ENCODE data around the gene LHX5. TPM values are rescaled to one million over a fixed set of nuclear protein-coding genes. Genes with fewer than 3 reads are reported as not detected.

LHX5 gene
- polyA plus RNA-seq, 2 donors = not detected

DNA sequence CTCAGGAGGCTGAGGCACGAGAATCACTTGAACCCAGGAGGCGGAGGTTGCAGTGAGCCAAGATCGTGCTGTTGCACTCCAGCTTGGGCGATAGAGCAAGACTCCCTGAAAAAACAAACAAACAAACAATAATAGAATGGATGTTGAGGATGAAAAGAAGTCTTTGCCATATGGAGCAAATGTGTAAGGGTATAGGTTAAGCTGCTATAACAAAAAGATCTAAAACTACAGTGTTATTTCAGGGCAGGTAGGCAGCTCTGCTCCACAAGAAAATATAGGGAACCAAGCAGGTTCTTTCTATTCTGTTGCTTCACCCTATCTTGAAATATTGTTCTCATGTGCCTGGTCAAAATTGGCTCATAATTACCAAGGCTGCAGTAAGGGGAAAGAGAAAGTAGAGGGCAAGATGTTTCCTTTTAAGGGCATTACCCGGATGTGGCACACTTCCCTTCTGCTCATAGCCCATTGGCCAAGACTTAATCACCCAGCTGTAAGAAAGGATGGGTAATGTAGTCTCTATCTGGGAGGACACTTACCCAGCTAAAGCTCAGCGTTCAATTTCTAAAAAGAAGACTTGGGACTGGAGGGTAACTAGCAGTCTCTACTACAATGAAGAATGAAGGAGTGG is 26.0 kb downstream of the LHX5 start:
- Histone ChIP-seq H3K9me3 (ENCODE audit: control insufficient read depth in 2 of 2, insufficient read depth in 1 of 2, low read depth in 1 of 2, low read length in 1 of 2) (no peaks in the 10 kb centered on the region), H3K27ac (ENCODE audit: low read depth in 2 of 2, low read length in 1 of 2) (no peak overlapping the region), H3K4me3 (ENCODE audit: low read depth in 1 of 2, low read length in 2 of 2) (no peak overlapping the region), H3K27me3 (ENCODE audit: control insufficient read depth in 1 of 2, insufficient read depth in 2 of 2, low read length in 2 of 2) (no peaks in the 10 kb centered on the region), H3K36me3 (ENCODE audit: control insufficient read depth in 2 of 2, insufficient read depth in 2 of 2, low read length in 1 of 2) (no peaks in the 10 kb centered on the region), H3K4me1 (ENCODE audit: control insufficient read depth in 2 of 2, insufficient read depth in 2 of 2, low read length in 1 of 2) (no peaks in the 10 kb centered on the region)
- 83 to 86% methylated on average over 6 of the region's 6 CpGs for WGBS, 2 donors

DNA sequence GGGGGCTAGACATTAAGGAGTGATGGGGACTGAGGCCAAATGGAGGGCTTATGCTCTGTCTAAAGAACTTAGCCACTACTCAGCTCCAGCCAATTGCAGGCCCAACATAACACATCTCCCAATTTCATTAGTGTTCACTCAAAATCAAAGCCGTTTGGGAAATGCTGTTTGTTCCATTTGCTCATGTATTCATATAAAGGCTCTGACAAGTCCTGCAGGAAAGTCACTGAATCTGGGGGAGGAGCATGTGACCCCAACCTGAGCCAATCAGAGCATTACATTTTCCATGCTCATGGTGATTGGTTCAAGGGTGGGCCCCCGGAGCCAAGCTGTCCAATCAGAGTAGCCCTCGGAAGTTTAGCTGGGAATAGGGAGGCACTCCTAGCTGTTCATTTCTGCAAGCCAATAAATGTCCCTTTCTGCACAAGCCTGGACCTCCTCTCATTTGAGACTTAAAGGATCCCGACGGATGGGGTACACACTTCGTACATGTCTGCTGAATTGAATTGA is 28.6 kb downstream of the LHX5 start:
- WGBS, 2 donors = 85 to 86% methylated on average over 6 of the region's 6 CpGs
- Histone ChIP-seq H3K9me3 (ENCODE audit: control insufficient read depth in 2 of 2, insufficient read depth in 1 of 2, low read depth in 1 of 2, low read length in 1 of 2) (no peaks in the 10 kb centered on the region), H3K36me3 (ENCODE audit: control insufficient read depth in 2 of 2, insufficient read depth in 2 of 2, low read length in 1 of 2) (no peaks in the 10 kb centered on the region), H3K27ac (ENCODE audit: low read depth in 2 of 2, low read length in 1 of 2) (no peak overlapping the region), H3K4me1 (ENCODE audit: control insufficient read depth in 2 of 2, insufficient read depth in 2 of 2, low read length in 1 of 2) (no peaks in the 10 kb centered on the region), H3K27me3 (ENCODE audit: control insufficient read depth in 1 of 2, insufficient read depth in 2 of 2, low read length in 2 of 2) (no peaks in the 10 kb centered on the region), H3K4me3 (ENCODE audit: low read depth in 1 of 2, low read length in 2 of 2) (no peak overlapping the region)

DNA sequence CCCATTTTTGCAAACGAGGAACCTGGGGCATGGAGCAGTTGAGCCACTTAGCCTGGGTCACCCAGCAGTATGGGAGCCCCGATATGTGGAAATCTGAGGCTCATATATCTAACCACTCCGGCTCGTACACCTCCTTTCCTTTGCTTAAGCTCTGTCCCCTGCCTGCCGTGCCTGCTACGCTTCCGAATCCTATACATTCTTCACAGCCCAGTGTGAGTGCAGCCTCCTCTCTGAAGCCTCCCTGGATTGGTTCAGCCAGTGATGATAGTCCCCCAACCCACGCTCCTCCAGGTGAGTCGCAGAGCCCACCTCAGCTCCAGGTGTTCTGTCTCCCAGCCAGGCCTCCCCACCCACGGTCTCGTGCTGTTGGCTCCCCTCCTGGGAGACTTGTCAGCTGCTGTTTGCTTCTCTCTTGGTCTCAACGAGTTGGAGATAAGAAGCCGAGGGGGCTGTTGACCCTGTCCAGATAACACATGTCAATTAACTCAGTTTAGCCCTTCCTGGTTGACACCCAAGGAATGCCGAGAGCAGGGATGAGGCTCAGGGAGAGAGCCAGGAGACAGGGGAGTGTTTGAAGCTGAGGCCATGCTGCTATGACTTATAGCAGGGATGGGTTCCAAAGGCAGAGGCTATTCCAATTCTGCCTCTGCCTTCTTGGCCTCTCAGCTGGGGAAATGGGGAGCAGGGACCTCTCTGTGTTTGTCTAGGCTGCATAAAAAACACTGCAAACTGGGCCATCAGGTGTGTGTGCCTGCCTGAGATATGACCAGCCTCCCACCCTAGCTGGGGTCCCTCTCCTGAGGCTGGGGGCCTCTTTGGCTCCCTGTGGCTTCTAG is 30.5 kb downstream of the LHX5 start:
- H3K27me3 ChIP-seq (ENCODE audit: control insufficient read depth in 1 of 2, insufficient read depth in 2 of 2, low read length in 2 of 2) = no peaks in the 10 kb centered on the region
- H3K36me3 ChIP-seq (ENCODE audit: control insufficient read depth in 2 of 2, insufficient read depth in 2 of 2, low read length in 1 of 2) = no peaks in the 10 kb centered on the region
- no peaks in the 10 kb centered on the region for H3K4me1 ChIP-seq (ENCODE audit: control insufficient read depth in 2 of 2, insufficient read depth in 2 of 2, low read length in 1 of 2)
- H3K27ac ChIP-seq (ENCODE audit: low read depth in 2 of 2, low read length in 1 of 2) = no peak overlapping the region
- H3K4me3 ChIP-seq (ENCODE audit: low read depth in 1 of 2, low read length in 2 of 2) = no peak overlapping the region
- 37 to 41% methylated on average over 14 of the region's 14 CpGs for WGBS, 2 donors
- H3K9me3 ChIP-seq (ENCODE audit: control insufficient read depth in 2 of 2, insufficient read depth in 1 of 2, low read depth in 1 of 2, low read length in 1 of 2) = no peaks in the 10 kb centered on the region

DNA sequence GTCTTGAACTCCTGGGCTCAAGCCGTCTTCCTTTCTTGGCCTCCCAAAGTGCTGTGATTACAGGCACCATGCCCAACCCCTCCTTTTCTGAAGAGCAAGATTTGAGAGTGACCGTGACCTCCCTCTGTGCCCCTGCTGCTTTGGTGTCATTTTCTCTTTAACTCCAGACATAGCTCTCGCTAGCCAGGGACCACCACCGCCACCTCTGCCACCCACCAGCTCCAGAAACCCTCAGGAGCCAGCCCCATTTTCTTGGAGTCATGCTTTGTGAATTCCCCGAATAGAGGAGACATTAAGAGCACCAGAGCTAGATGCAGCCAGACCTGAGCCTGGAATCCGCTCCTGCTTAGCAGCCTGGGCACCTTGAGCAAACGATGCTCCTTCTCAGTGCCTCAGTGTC is 31.3 kb downstream of the LHX5 start:
- 69% methylated on average over 7 of the region's 7 CpGs for WGBS, 2 donors
- no peak overlapping the region for H3K4me3 ChIP-seq (ENCODE audit: low read depth in 1 of 2, low read length in 2 of 2)
- H3K9me3 ChIP-seq (ENCODE audit: control insufficient read depth in 2 of 2, insufficient read depth in 1 of 2, low read depth in 1 of 2, low read length in 1 of 2) = no peaks in the 10 kb centered on the region
- no peaks in the 10 kb centered on the region for H3K27me3 ChIP-seq (ENCODE audit: control insufficient read depth in 1 of 2, insufficient read depth in 2 of 2, low read length in 2 of 2)
- no peak overlapping the region for H3K27ac ChIP-seq (ENCODE audit: low read depth in 2 of 2, low read length in 1 of 2)
- H3K36me3 ChIP-seq (ENCODE audit: control insufficient read depth in 2 of 2, insufficient read depth in 2 of 2, low read length in 1 of 2) = no peaks in the 10 kb centered on the region
- H3K4me1 ChIP-seq (ENCODE audit: control insufficient read depth in 2 of 2, insufficient read depth in 2 of 2, low read length in 1 of 2) = no peaks in the 10 kb centered on the region

DNA sequence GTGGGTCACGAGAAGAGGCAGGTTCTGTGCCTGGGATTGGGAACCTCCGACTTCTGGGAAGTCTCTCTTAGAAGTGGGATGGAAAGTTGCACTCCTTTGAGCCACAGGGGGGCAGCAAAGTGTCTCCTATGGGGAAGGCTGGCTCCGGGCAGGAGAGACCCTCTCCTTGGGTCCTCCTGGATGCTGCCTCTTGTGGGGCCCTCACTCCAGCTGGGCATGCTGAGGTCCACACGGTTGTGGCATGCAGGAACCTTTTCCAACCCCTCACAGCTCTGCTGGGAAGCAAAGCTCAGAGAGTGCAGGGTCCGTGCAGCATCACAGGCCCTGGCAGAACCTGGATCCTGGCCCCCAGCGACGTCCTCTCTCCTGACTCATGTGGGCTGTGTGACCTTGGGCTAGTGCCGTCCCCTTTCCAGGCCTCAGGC is 32.1 kb downstream of the LHX5 start:
- no peaks in the 10 kb centered on the region for H3K4me1 ChIP-seq (ENCODE audit: control insufficient read depth in 2 of 2, insufficient read depth in 2 of 2, low read length in 1 of 2)
- H3K9me3 ChIP-seq (ENCODE audit: control insufficient read depth in 2 of 2, insufficient read depth in 1 of 2, low read depth in 1 of 2, low read length in 1 of 2) = no peaks in the 10 kb centered on the region
- no peak overlapping the region for H3K27ac ChIP-seq (ENCODE audit: low read depth in 2 of 2, low read length in 1 of 2)
- no peaks in the 10 kb centered on the region for H3K36me3 ChIP-seq (ENCODE audit: control insufficient read depth in 2 of 2, insufficient read depth in 2 of 2, low read length in 1 of 2)
- no peaks in the 10 kb centered on the region for H3K27me3 ChIP-seq (ENCODE audit: control insufficient read depth in 1 of 2, insufficient read depth in 2 of 2, low read length in 2 of 2)
- WGBS, 2 donors = 27 to 28% methylated on average over 8 of the region's 8 CpGs
- no peak overlapping the region for H3K4me3 ChIP-seq (ENCODE audit: low read depth in 1 of 2, low read length in 2 of 2)

DNA sequence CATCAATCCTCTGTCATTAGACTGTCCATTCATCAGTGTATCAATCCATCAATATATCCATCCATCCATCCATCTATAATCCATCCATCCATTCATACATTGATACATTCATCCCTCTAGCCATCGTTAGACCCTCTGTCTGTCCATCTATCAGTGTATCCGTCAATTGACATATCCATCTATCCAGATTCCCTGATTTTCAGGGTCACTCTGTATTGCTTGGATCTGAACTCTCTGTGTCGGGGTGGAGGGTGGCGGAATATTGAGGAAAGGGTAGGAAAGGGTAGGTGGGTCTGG is 32.4 kb downstream of the LHX5 start:
- no peaks in the 10 kb centered on the region for H3K4me1 ChIP-seq (ENCODE audit: control insufficient read depth in 2 of 2, insufficient read depth in 2 of 2, low read length in 1 of 2)
- WGBS, 2 donors = 38 to 47% methylated on average over 4 of the region's 4 CpGs
- H3K27ac ChIP-seq (ENCODE audit: low read depth in 2 of 2, low read length in 1 of 2) = no peak overlapping the region
- no peaks in the 10 kb centered on the region for H3K27me3 ChIP-seq (ENCODE audit: control insufficient read depth in 1 of 2, insufficient read depth in 2 of 2, low read length in 2 of 2)
- no peak overlapping the region for H3K4me3 ChIP-seq (ENCODE audit: low read depth in 1 of 2, low read length in 2 of 2)
- no peaks in the 10 kb centered on the region for H3K36me3 ChIP-seq (ENCODE audit: control insufficient read depth in 2 of 2, insufficient read depth in 2 of 2, low read length in 1 of 2)
- no peaks in the 10 kb centered on the region for H3K9me3 ChIP-seq (ENCODE audit: control insufficient read depth in 2 of 2, insufficient read depth in 1 of 2, low read depth in 1 of 2, low read length in 1 of 2)

DNA sequence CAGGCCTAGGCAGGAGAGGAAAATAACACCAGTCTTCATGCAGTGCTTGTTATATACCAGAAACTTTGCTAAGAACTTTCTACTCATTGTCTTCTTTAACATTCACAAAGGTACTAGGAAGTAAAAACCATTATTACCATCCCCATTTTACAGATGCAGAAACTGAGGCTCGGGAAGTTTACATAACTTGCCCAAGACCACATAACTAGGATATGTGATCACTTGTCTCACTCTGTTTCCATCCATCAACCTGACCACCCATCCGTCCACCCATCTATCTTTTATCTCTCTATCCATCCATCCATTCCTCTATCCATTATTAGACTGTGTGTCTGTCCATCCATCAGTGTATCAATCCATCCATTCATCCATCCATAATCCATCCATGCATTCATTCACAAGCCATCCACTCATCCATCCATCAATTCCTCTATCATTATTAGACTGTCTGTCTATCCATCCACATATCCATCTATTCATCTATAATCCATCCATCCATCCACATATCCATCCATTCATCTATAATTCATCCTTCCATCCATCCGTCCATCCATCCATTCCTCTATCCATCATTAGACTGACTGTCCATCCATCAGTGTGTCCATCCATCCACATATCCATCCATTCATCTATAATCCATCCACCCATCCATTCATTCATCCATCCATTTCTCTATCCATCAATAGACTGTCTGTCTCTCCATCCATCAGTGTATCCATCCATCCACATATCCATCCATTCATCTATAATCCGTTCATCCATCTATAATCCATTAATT is 33.0 kb downstream of the LHX5 start:
- no peak overlapping the region for H3K4me3 ChIP-seq (ENCODE audit: low read depth in 1 of 2, low read length in 2 of 2)
- 71 to 79% methylated on average over 4 of the region's 4 CpGs for WGBS, 2 donors
- H3K27ac ChIP-seq (ENCODE audit: low read depth in 2 of 2, low read length in 1 of 2) = no peak overlapping the region
- no peaks in the 10 kb centered on the region for H3K36me3 ChIP-seq (ENCODE audit: control insufficient read depth in 2 of 2, insufficient read depth in 2 of 2, low read length in 1 of 2)
- no peaks in the 10 kb centered on the region for H3K9me3 ChIP-seq (ENCODE audit: control insufficient read depth in 2 of 2, insufficient read depth in 1 of 2, low read depth in 1 of 2, low read length in 1 of 2)
- H3K27me3 ChIP-seq (ENCODE audit: control insufficient read depth in 1 of 2, insufficient read depth in 2 of 2, low read length in 2 of 2) = no peaks in the 10 kb centered on the region
- no peaks in the 10 kb centered on the region for H3K4me1 ChIP-seq (ENCODE audit: control insufficient read depth in 2 of 2, insufficient read depth in 2 of 2, low read length in 1 of 2)

DNA sequence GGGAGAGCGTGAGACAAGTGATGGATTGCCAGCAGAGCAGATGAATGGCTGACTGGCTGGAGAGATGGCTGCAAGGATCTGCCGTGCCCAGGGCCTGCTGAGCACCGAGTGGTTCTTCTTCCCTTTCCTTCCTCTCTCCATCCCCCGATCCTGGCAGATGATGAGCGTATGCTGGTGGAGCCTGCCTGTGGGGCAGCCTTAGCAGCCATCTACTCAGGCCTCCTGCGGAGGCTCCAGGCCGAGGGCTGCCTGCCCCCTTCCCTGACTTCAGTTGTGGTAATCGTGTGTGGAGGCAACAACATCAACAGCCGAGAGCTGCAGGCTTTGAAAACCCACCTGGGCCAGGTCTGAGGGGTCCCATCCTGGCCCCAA is 34.0 kb downstream of the LHX5 start:
- 52 to 67% methylated on average over 8 to 9 of the region's 9 CpGs for WGBS, 2 donors
- no peaks in the 10 kb centered on the region for H3K27me3 ChIP-seq (ENCODE audit: control insufficient read depth in 1 of 2, insufficient read depth in 2 of 2, low read length in 2 of 2)
- H3K9me3 ChIP-seq (ENCODE audit: control insufficient read depth in 2 of 2, insufficient read depth in 1 of 2, low read depth in 1 of 2, low read length in 1 of 2) = no peaks in the 10 kb centered on the region
- no peaks in the 10 kb centered on the region for H3K36me3 ChIP-seq (ENCODE audit: control insufficient read depth in 2 of 2, insufficient read depth in 2 of 2, low read length in 1 of 2)
- H3K4me1 ChIP-seq (ENCODE audit: control insufficient read depth in 2 of 2, insufficient read depth in 2 of 2, low read length in 1 of 2) = no peaks in the 10 kb centered on the region
- no peak overlapping the region for H3K4me3 ChIP-seq (ENCODE audit: low read depth in 1 of 2, low read length in 2 of 2)
- H3K27ac ChIP-seq (ENCODE audit: low read depth in 2 of 2, low read length in 1 of 2) = no peak overlapping the region

DNA sequence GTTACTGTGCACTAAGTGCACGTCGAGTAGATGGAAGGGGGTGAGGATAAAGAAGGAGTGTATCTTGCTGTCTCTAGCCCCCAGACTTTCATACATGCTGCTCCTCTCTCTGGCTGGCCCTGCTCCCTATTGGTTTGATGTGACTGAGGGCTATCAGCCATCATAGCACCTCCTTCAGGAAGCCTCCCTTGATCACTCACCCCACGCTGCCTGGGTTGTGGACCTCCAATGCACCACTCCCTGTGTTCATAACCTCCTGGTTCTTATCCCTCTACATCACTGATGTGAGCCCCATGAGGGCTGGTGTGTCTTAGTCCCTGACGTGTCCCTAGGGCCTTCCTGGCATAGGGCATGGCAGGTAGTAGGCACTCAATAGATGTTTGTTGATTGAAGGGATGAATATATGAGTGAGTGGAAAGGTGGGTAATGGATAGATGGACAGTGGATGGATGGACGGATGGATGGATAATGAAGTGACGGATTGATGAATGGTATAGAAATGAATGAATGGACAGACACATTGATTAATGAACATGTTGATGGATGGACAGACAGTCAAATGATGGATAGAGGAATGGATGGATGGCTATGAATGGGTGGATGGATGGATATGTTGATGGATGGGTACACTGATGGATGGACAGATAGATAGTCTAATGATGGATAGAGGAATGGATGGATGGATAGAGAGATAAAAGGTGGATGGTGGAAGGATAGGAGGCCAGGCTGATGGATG is 34.5 kb downstream of the LHX5 start:
- 78 to 83% methylated on average over 6 of the region's 6 CpGs for WGBS, 2 donors
- Histone ChIP-seq H3K36me3 (ENCODE audit: control insufficient read depth in 2 of 2, insufficient read depth in 2 of 2, low read length in 1 of 2) (no peaks in the 10 kb centered on the region), H3K4me3 (ENCODE audit: low read depth in 1 of 2, low read length in 2 of 2) (no peak overlapping the region)

More for the DNA sequence above, 34.5 kb downstream of the LHX5 start:
- Histone ChIP-seq H3K27ac (ENCODE audit: low read depth in 2 of 2, low read length in 1 of 2) (no peak overlapping the region), H3K27me3 (ENCODE audit: control insufficient read depth in 1 of 2, insufficient read depth in 2 of 2, low read length in 2 of 2) (no peaks in the 10 kb centered on the region), H3K4me1 (ENCODE audit: control insufficient read depth in 2 of 2, insufficient read depth in 2 of 2, low read length in 1 of 2) (no peaks in the 10 kb centered on the region), H3K9me3 (ENCODE audit: control insufficient read depth in 2 of 2, insufficient read depth in 1 of 2, low read depth in 1 of 2, low read length in 1 of 2) (no peaks in the 10 kb centered on the region)
